Tibial artery (tissue), 4 donors: ENCODE measurements around the gene RFC1.
"Not testable (repeated sequence)": the region's sequence is repeated elsewhere in the genome, so short reads cannot be mapped to it uniquely, and the experiment has no call there.

Experiments used
- DNase-seq, 2 donors: peaks; one replicate each; pipeline ENCODE4 v3.0.0-alpha.2; 2019
- H3K27ac ChIP-seq, 2 donors: fragments of 200-600 bp; sonication (generic) in 1 of 2; 1 replicate in 1 of 2; 2 replicates in 1 of 2; pipeline ENCODE4 v1.5.1; 2018 to 2019; ENCODE audit warnings: mild to moderate bottlenecking in 1 of 2
- H3K27me3 ChIP-seq, 2 donors: fragments of 200-600 bp; sonication (generic) in 1 of 2; one replicate each; pipeline versions ENCODE4 v1.5.1 to v1.6.0; 2016 to 2019
- H3K36me3 ChIP-seq, 3 donors: fragments of 200-600 bp; sonication (generic) in 2 of 3; one replicate each; pipeline ENCODE4 v1.5.1; 2016 to 2019; ENCODE audit warnings: mild to moderate bottlenecking in 2 of 3
- H3K4me1 ChIP-seq, 4 donors: fragments of 200-600 bp; sonication (generic) in 2 of 4; 1 replicate in 3 of 4; 2 replicates in 1 of 4; pipeline ENCODE4 v1.5.1; 2016 to 2019
- H3K4me3 ChIP-seq, 2 donors: fragments of 200-600 bp; sonication (generic) in 1 of 2; 1 replicate in 1 of 2; 2 replicates in 1 of 2; pipeline ENCODE4 v1.5.1; 2018 to 2019; ENCODE audit warnings: mild to moderate bottlenecking in 2 of 2
- H3K9me3 ChIP-seq, 3 donors: fragments of 200-600 bp; sonication (generic) in 1 of 3; one replicate each; pipeline ENCODE4 v1.5.1; 2016 to 2019
- CTCF ChIP-seq, 2 experiments: fragments of 200-600 bp in 1 of 2; fragments of 450-650 bp in 1 of 2; IDR thresholded peaks; one replicate each; pipeline ENCODE4 v1.5.1; 2017 to 2019; ENCODE audit warnings: antibody characterized with exemption in 2 of 2, mild to moderate bottlenecking in 1 of 2, moderate library complexity in 1 of 2
- intact Hi-C: fragments of 100-400 bp; cut with DNase I; formaldehyde crosslinking; loops from one replicate; pipeline ENCODE4 v1.15.0; 2023; ENCODE audit warnings: low total_unique reads

RFC1 gene

GRCh38 chr4:39362827-39363226 is 3.3 kb downstream of the RFC1 start:
- Histone ChIP-seq H3K4me3 (no peak overlapping the region), H3K27me3 (no peaks in the 10 kb centered on the region), H3K36me3 (no peaks in the 10 kb centered on the region), H3K9me3 (no peaks in the 10 kb centered on the region), H3K27ac (no peak overlapping the region), H3K4me1 (peaks cover 0 to 31% (median 12%) of the 10 kb centered on the region in 4 donors)
- DNase-seq: no peak
- no peak for TF ChIP-seq CTCF (IDR thresholded peaks at IDR 0.05)
- intact Hi-C loops: no loop called here

- H3K36me3 ChIP-seq, H3K9me3 ChIP-seq, H3K27me3 ChIP-seq, H3K27ac ChIP-seq, DNase-seq, intact Hi-C loops, H3K4me3 ChIP-seq: not testable (repeated sequence)
- H3K4me1 ChIP-seq: peaks cover 0 to 38% (median 10%) of the 10 kb centered on the region in 4 donors
Observed at GRCh38 chr4:39360611-39361010, 5.6 kb downstream of the RFC1 start.

GRCh38 chr4:39357002-39357401 is 9.2 kb downstream of the RFC1 start:
- no peaks in the 10 kb centered on the region for H3K36me3 ChIP-seq
- H3K4me1 ChIP-seq: peaks cover 0 to 34% (median 5%) of the 10 kb centered on the region in 4 donors
- no peaks in the 10 kb centered on the region for H3K27me3 ChIP-seq
- H3K27ac ChIP-seq: no peak overlapping the region
- TF ChIP-seq CTCF (IDR thresholded peaks at IDR 0.05): no peak
- intact Hi-C loops: no loop called here
- H3K9me3 ChIP-seq: no peaks in the 10 kb centered on the region
- no peak overlapping the region for H3K4me3 ChIP-seq
- no peak for DNase-seq

- H3K27ac ChIP-seq: peak overlapping the region; percentile 31 to 35
- no peak for DNase-seq
- H3K4me3 ChIP-seq: peak overlapping the region; percentile 24 to 36
- H3K4me1 ChIP-seq: peaks cover 0 to 34% (median 5%) of the 10 kb centered on the region in 4 donors
- intact Hi-C loops: no loop called here
- peaks cover 12 to 18% (median 17%) of the 10 kb centered on the region in 3 donors for H3K36me3 ChIP-seq
- TF ChIP-seq CTCF (IDR thresholded peaks at IDR 0.05): no peak
- no peaks in the 10 kb centered on the region for H3K9me3 ChIP-seq
- no peaks in the 10 kb centered on the region for H3K27me3 ChIP-seq
Observed at GRCh38 chr4:39354254-39354552, 12.0 kb downstream of the RFC1 start.

- intact Hi-C loops: no loop called here
Observed at GRCh38 chr4:39353478-39354253, 12.5 kb downstream of the RFC1 start.

GRCh38 chr4:39353149-39353477 is 13.0 kb downstream of the RFC1 start:
- intact Hi-C loops, DNase-seq, H3K27me3 ChIP-seq, H3K9me3 ChIP-seq: not testable (repeated sequence)
- Histone ChIP-seq H3K27ac (peak overlapping the region; percentile 31 to 35), H3K4me1 (peaks cover 0 to 34% (median 6%) of the 10 kb centered on the region in 4 donors), H3K4me3 (peak overlapping the region; percentile 24 to 36), H3K36me3 (peaks cover 17 to 24% (median 19%) of the 10 kb centered on the region in 3 donors)

More at GRCh38 chr4:39353478-39354253, 12.5 kb downstream of the RFC1 start:
- TF ChIP-seq CTCF (IDR thresholded peaks at IDR 0.05): no peak
- peak overlapping the region; percentile 24 to 36 for H3K4me3 ChIP-seq
- H3K27me3 ChIP-seq: no peaks in the 10 kb centered on the region
- H3K27ac ChIP-seq: peak overlapping the region; percentile 31 to 35
- H3K4me1 ChIP-seq: peaks cover 0 to 34% (median 5%) of the 10 kb centered on the region in 4 donors
- H3K36me3 ChIP-seq: peaks cover 17 to 19% (median 19%) of the 10 kb centered on the region in 3 donors
- DNase-seq: no peak
- H3K9me3 ChIP-seq: no peaks in the 10 kb centered on the region
